Muscle of back (tissue), 11 donors: ENCODE measurements around the gene BCL2L2. TPM values are rescaled to one million over a fixed set of nuclear protein-coding genes. Genes with fewer than 3 reads are reported as not detected.

Experiments used
- DNase-seq, 3 donors: peaks; one replicate each; pipeline versions ENCODE4 v3.0.0 to v3.0.0-alpha.2; 2013
- polyA plus RNA-seq, 10 donors: library from polyadenylated mRNA; unstranded; fragments of 120-200 nt; gene quantifications; one replicate each; pipeline ENCODE4 v1.2.1, GENCODE V29; 2013; ENCODE audit not compliant: insufficient read length in 10 of 10

Gene BCL2L2
- polyA plus RNA-seq, 10 donors, result 28.1 to 36.6 (median 30.8) TPM

- DNase-seq, result peak; percentile 85 to 95 (median 93)
Observed at GRCh38 chr14:23352506-23353432, 46.1 kb downstream of the BCL2L2 start, which contains the start of gene SLC22A17. TSS of gene SLC22A17 (minus strand) at chr14:23352887.

GRCh38 chr14:23353433-23353780 lies 46.8 kb downstream of the BCL2L2 start:
- DNase-seq, result no peak

GRCh38 chr14:23354990-23355389 lies 48.4 kb downstream of the BCL2L2 start:
- DNase-seq, result no peak

GRCh38 chr14:23355871-23356435 lies 49.3 kb downstream of the BCL2L2 start:
- DNase-seq, result no peak

GRCh38 chr14:23356662-23357061 lies 50.0 kb downstream of the BCL2L2 start:
- DNase-seq, result no peak

GRCh38 chr14:23357261-23357660 lies 50.6 kb downstream of the BCL2L2 start:
- no peak for DNase-seq

GRCh38 chr14:23358042-23358441 lies 51.4 kb downstream of the BCL2L2 start:
- no peak for DNase-seq

GRCh38 chr14:23358553-23359166 lies 52.0 kb downstream of the BCL2L2 start:
- no peak for DNase-seq

GRCh38 chr14:23359167-23359626 lies 52.6 kb downstream of the BCL2L2 start:
- no peak for DNase-seq

GRCh38 chr14:23359722-23360447 lies 53.3 kb downstream of the BCL2L2 start:
- no peak for DNase-seq

- no peak for DNase-seq
Observed at GRCh38 chr14:23360496-23360895, 53.9 kb downstream of the BCL2L2 start.

- DNase-seq, result no peak
Observed at GRCh38 chr14:23361320-23361719, 54.7 kb downstream of the BCL2L2 start.

Other genes with a start within 250 kb of the BCL2L2 start
- gene CDH24, start 249.3 kb upstream of the BCL2L2 start, polyA plus RNA-seq, result 1 to 10 TPM; 2.8 to 5.5 (median 3.8) TPM
- gene ACIN1, start 211.7 kb upstream of the BCL2L2 start, polyA plus RNA-seq, result 100 to 1,000 TPM; 103 to 183 (median 143) TPM
- 10 to 100 TPM; 43.6 to 66.0 (median 52.5) TPM for gene C14orf119, start 211.3 kb upstream of the BCL2L2 start, polyA plus RNA-seq
- gene CIROP, start 201.8 kb upstream of the BCL2L2 start, polyA plus RNA-seq, result not detected
- under 1 TPM in 6 of 10 donors, not detected in 4; 0.13 to 0.25 (median 0.18) TPM for gene CEBPE, start 187.6 kb upstream of the BCL2L2 start, polyA plus RNA-seq
- 10 to 100 TPM in 2 of 10 donors, 1 to 10 TPM in 8; 3.5 to 15.3 (median 4.0) TPM for gene SLC7A8, start 123.2 kb upstream of the BCL2L2 start, polyA plus RNA-seq
- under 1 TPM in 3 of 10 donors, not detected in 7; 0.28 to 0.80 (median 0.35) TPM for gene RNF212B, start 68.9 kb upstream of the BCL2L2 start, polyA plus RNA-seq
- gene HOMEZ, start 20.7 kb upstream of the BCL2L2 start, polyA plus RNA-seq, result 10 to 100 TPM in 5 of 10 donors, 1 to 10 TPM in 5; 8.1 to 11.5 (median 9.8) TPM
- gene PPP1R3E, start 4.0 kb upstream of the BCL2L2 start, polyA plus RNA-seq, result 10 to 100 TPM in 8 of 10 donors, 1 to 10 TPM in 2; 9.4 to 24.3 (median 13.4) TPM
- 100 to 1,000 TPM in 7 of 10 donors, 10 to 100 TPM in 3; 88.9 to 153 (median 105) TPM for gene PABPN1, start 14.6 kb downstream of the BCL2L2 start, polyA plus RNA-seq
- 10 to 100 TPM; 15.7 to 27.6 (median 20.1) TPM for gene SLC22A17, start 46.1 kb downstream of the BCL2L2 start, polyA plus RNA-seq
- gene EFS, start 58.3 kb downstream of the BCL2L2 start, polyA plus RNA-seq, result 10 to 100 TPM; 36.1 to 52.0 (median 41.6) TPM
- not detected for gene IL25, start 66.0 kb downstream of the BCL2L2 start, polyA plus RNA-seq
- gene CMTM5, start 70.2 kb downstream of the BCL2L2 start, polyA plus RNA-seq, result 1 to 10 TPM in 8 of 10 donors, under 1 TPM in 2; 0.76 to 3.2 (median 2.1) TPM
- 10 to 100 TPM in 1 of 10 donors, 1 to 10 TPM in 9; 2.1 to 10.6 (median 5.5) TPM for gene MYH6, start 101.4 kb downstream of the BCL2L2 start, polyA plus RNA-seq
- gene MYH7, start 128.8 kb downstream of the BCL2L2 start, polyA plus RNA-seq, result 1,000 to 10,000 TPM in 2 of 10 donors, 100 to 1,000 TPM in 8; 165 to 1,219 (median 676) TPM
- gene NGDN, start 162.9 kb downstream of the BCL2L2 start, polyA plus RNA-seq, result 10 to 100 TPM; 33.5 to 44.0 (median 38.0) TPM
- gene ZFHX2, start 244.9 kb downstream of the BCL2L2 start, polyA plus RNA-seq, result 1 to 10 TPM; 1.4 to 2.9 (median 1.7) TPM
- 10 to 100 TPM in 9 of 10 donors, 1 to 10 TPM in 1; 9.9 to 15.6 (median 12.0) TPM for gene THTPA, start 249.4 kb downstream of the BCL2L2 start, polyA plus RNA-seq